GM18519 (cell line): Measurements from ENCODE around the gene STRN3.
"Not testable (repeated sequence)": the region's sequence is repeated elsewhere in the genome, so short reads cannot be mapped to it uniquely, and the experiment has no call there.

Source experiments
- ATAC-seq: cut with Tn5 transposase; IDR thresholded peaks from one replicate; pipeline ENCODE4 v1.9.1; 2021; ENCODE audit warnings: mild to moderate bottlenecking, moderate library complexity; ENCODE audit not compliant: unreplicated experiment, low FRiP score

STRN3 gene

GRCh38 chr14:30925254-30925653, 100.9 kb downstream of the STRN3 start:
- ATAC-seq = no peak

- no peak for ATAC-seq
Measured at GRCh38 chr14:30921788-30922187, 104.4 kb downstream of the STRN3 start.

DNA sequence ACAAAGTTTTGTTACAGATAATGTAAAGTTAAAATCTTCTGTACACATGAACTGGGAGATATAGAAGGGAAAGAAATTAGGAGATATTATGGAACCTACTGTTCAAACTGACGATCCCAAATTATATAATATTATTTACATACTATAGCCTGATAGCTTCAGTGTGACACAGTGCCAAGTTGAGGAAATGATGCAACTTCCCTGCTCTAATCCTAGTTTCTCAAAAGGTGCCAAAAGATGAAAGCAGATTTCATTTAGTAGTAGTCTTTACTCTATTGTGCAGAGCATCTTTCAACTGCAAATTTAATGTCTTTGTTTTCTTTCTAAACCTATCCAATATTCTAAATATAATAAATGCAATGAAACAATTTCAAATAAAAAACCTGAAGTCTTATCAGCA, 104.9 kb downstream of the STRN3 start:
- no peak for ATAC-seq

GRCh38 chr14:30915596-30915995, 110.6 kb downstream of the STRN3 start:
- no peak for ATAC-seq

DNA sequence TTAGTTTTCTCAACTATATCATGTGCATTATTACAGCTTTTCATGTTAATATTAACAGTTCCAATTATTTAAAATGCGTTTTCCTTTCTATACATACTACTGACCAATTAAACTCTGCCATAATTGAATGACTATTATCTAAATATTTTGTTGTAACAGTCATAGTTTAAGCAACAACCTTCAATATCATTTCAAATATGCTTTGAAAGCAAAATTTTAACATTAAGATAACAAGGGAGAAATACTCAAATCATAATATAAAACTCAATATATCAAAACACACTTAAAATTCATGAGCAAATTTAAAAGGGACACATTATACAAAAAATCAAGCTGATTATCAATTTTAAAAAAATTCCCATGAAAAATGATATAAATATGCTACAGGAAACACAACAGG, 111.4 kb downstream of the STRN3 start:
- ATAC-seq = no peak

GRCh38 chr14:30908826-30909225, 117.4 kb downstream of the STRN3 start:
- no peak for ATAC-seq

- ATAC-seq = no peak
Measured at GRCh38 chr14:30907659-30908057, 118.5 kb downstream of the STRN3 start.

DNA sequence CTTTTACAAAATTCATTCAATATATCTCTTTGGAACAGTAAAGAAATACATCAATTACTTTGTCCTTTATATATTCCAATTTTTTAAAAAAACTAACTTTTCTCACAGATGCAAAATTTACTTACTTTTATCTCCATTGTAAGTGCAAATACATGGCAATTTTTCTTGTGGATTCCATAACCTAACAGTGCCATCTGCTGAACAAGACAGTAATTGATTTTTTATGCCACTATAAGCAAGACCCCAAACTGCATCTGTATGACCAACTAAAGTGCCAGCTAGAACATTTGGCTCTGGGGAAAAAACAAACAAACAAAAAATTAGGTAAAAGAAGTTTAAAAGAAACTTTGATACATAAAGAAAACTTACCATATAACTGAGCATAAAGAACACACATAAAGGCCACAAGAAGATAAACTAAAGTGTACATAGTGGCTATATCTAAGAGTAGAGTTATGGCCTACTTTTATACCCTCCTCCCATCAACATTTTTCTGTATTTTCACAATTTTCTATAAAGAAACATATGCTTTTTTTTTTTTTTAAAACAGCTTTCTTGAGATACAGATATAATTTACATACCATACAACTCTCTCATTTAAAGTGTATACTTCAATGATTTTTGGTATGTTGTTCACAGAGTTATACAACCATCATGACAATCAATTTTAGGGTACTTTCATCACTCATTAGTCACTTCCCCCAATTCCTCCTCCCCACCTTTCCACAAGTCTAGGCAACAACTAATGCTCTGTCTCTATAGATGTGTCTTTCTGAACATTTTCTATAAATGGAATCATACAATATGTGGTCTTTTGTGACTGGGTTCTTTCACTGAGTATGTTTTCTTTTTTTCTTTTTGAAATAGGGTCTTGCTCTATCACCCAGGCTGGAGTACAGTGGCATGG, 119.2 kb downstream of the STRN3 start:
- no peak for ATAC-seq

- ATAC-seq = no peak
Measured at GRCh38 chr14:30903285-30904124, 122.7 kb downstream of the STRN3 start.

- ATAC-seq = not testable (repeated sequence)
Measured at GRCh38 chr14:30897121-30897520, 129.1 kb downstream of the STRN3 start.

- ATAC-seq = no peak
Measured at GRCh38 chr14:30896435-30896834, 129.7 kb downstream of the STRN3 start.

GRCh38 chr14:30894923-30895515, 131.2 kb downstream of the STRN3 start:
- no peak for ATAC-seq

GRCh38 chr14:30893819-30894218, 132.4 kb downstream of the STRN3 start:
- ATAC-seq = no peak

- no peak for ATAC-seq
Measured at GRCh38 chr14:30889244-30889594, 137.0 kb downstream of the STRN3 start.

DNA sequence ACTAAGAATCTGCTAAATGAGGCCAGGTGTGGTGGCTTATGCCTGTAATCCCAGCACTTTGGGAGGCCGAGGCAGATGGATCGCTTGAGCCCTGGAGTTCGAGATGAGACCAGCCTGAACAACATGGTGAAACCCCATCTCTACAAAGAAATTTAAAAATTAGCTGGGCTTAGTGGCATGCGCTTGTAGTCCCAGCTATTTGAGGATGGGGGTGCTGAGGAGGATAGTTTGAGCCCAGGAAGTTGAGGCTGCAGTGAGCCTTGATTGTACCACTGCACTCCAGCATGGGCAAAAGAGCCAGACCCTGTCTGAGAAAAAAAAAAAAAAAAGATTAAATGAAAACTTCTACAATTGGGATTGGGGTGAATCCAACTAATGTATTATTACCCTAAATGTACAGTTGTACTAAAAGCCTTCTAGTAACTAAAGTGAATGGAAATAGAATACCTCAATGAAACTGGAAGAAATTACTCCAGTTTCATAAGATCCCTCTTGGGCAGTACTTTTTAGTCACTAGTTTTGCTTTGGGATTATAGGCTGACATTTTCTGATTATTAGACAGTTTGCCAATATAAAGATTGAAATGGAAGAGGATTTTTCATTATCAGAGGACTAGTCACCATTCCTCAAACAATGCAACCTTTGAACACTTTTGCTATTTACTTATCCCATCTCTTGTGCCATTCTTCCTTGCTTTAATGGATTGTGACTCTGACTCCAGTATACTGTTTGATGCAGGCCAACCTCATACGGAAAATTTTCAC, 137.5 kb downstream of the STRN3 start:
- no peak for ATAC-seq

DNA sequence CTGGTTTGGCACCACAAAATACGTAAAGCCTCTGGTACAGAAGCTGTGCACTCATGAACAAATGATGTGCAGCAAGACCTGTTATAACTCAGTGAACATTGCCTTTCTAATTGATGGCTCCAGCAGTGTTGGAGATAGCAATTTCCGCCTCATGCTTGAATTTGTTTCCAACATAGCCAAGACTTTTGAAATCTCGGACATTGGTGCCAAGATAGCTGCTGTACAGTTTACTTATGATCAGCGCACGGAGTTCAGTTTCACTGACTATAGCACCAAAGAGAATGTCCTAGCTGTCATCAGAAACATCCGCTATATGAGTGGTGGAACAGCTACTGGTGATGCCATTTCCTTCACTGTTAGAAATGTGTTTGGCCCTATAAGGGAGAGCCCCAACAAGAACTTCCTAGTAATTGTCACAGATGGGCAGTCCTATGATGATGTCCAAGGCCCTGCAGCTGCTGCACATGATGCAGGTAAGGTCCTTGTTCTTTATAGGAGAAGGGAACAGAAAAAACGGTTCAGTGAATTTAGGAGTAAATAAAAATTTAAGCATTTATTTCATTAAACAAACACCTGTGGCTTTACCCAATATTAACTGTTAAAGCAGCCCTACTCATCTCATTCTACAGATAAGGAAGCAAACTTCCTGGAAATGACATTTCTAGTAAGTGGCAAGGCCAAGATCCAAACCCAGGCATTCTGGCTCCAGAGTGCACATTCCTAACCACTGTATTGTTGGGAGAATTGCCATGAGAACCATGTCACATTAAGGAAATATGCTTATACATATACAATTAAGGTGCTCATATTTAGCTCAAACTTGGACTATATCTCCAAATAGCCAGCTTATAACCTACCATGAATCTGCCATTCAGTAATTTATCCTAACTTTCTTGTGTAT, 140.1 kb downstream of the STRN3 start:
- ATAC-seq = no peak

- no peak for ATAC-seq
Measured at GRCh38 chr14:30884901-30885300, 141.3 kb downstream of the STRN3 start.

GRCh38 chr14:30883508-30884294, 142.5 kb downstream of the STRN3 start:
- no peak for ATAC-seq

DNA sequence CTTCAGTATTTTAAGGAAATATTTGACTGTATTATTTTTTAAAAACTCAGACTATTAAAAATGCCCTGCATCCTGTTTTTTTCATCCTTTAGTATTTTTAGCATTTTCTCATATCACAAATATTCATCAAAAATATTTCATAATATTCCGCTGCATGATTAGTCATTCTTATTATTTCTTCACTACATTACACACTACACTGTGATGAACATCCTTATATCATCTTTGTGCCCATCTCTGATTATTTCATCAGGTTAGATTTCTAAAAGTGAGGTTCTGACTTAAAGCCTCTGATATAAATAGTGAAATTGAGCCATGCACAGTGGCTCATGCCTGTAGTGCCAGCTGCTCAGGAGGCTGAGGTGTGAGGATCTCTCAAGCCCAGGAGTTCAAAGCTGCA, 143.7 kb downstream of the STRN3 start:
- no peak for ATAC-seq
